Endothelial cell of umbilical vein (primary cell): ENCODE measurements around the gene FGFR3. TPM values are rescaled to one million over a fixed set of nuclear protein-coding genes. Genes with fewer than 3 reads are reported as not detected.
A peak's percentile ranks its signal among the peaks of the same experiment; 100 is the strongest.

Source experiments
- BruUV-seq: library from RNA; stranded (reverse); fragments of 400-500 nt; replicated peaks from 2 replicates; lab custom pipeline; 2021; lab: Mats Ljungman, UMichigan
- CTCF ChIA-PET: fragments of 300-600, 350-600 bp; sonication (Branson Sonifier 250); formaldehyde crosslinking; loops from one replicate; lab custom pipeline; 2021; ENCODE audit warnings: antibody characterized with exemption, inconsistent platforms; lab: Charles Lee
- POLR2A ChIA-PET: fragments of 300-600, 350-600 bp; sonication (Branson Sonifier 250); formaldehyde crosslinking; loops from one replicate; lab custom pipeline; 2021; ENCODE audit warnings: antibody characterized with exemption, inconsistent platforms; lab: Charles Lee
- DNase-seq: peaks from one replicate; pipeline ENCODE4 v3.0.0-alpha.2; 2011; ENCODE audit warnings: low read depth, low spot score
- FAIRE-seq: peaks from 2 replicates; lab custom pipeline; 2011; peaks lifted over from hg19 to GRCh38; lab: Jason Lieb, UNC
- H2AFZ ChIP-seq: 2 replicates; pipeline ENCODE4 v1.6.0; 2012; ENCODE audit warnings: low read depth, low read length, control low read depth, inconsistent platforms
- H3K27ac ChIP-seq: 2 replicates; pipeline ENCODE4 v1.5.1; 2011; ENCODE audit warnings: low read depth, mild to moderate bottlenecking, control low read depth, low read length, moderate library complexity; ENCODE audit not compliant: insufficient read depth
- H3K27me3 ChIP-seq, 2 experiments: 2 replicates each; pipeline versions ENCODE4 v1.6.0 to v1.6.1; 2011; ENCODE audit warnings: low read length in 2 of 2, mixed read lengths in 1 of 2; ENCODE audit not compliant: control insufficient read depth in 2 of 2, insufficient read depth in 2 of 2
- H3K36me3 ChIP-seq, 2 experiments: 2 replicates in 1 of 2; 3 replicates in 1 of 2; pipeline ENCODE4 v1.5.1; 2011; ENCODE audit warnings: low read length in 2 of 2, mild to moderate bottlenecking in 1 of 2, moderate library complexity in 1 of 2; ENCODE audit not compliant: control insufficient read depth in 2 of 2, insufficient read depth in 2 of 2; ENCODE audit errors: extremely low read depth in 1 of 2
- H3K4me1 ChIP-seq: 3 replicates; pipeline ENCODE4 v1.5.1; 2011; ENCODE audit warnings: mild to moderate bottlenecking, low read length; ENCODE audit not compliant: control insufficient read depth, insufficient read depth; ENCODE audit errors: extremely low read depth
- H3K4me2 ChIP-seq: 2 replicates; pipeline ENCODE4 v1.6.1; 2011; ENCODE audit warnings: low read length, control low read depth, mixed read lengths; ENCODE audit not compliant: insufficient read depth
- H3K4me3 ChIP-seq, 3 experiments: fragments of 200-600 bp in 1 of 3; sonication (generic), shearing (Covaris generic) in 1 of 3; replicated peaks in 1 of 3; 2 replicates each; pipeline ENCODE4 v1.5.1; 2011 to 2016; ENCODE audit warnings: control low read depth in 3 of 3, low read length in 3 of 3, mild to moderate bottlenecking in 2 of 3, inconsistent platforms in 1 of 3, low read depth in 1 of 3, moderate library complexity in 1 of 3; ENCODE audit not compliant: insufficient read depth in 1 of 3
- H3K79me2 ChIP-seq: 2 replicates; pipeline ENCODE4 v1.6.0; 2012; ENCODE audit warnings: low read length, inconsistent platforms; ENCODE audit not compliant: control insufficient read depth, insufficient read depth
- H3K9ac ChIP-seq: replicated peaks from 2 replicates; pipeline ENCODE3; 2011; ENCODE audit warnings: low read length, control low read depth; ENCODE audit not compliant: insufficient read depth; ENCODE audit errors: extremely low read depth
- H3K9me1 ChIP-seq: replicated peaks from 3 replicates; pipeline ENCODE4 v1.6.0; 2011; ENCODE audit warnings: mild to moderate bottlenecking, low read length; ENCODE audit not compliant: control insufficient read depth, insufficient read depth; ENCODE audit errors: extremely low read depth
- H3K9me3 ChIP-seq: replicated peaks from 2 replicates; pipeline ENCODE4 v1.5.1; 2012; ENCODE audit warnings: low read length, inconsistent platforms; ENCODE audit not compliant: control insufficient read depth, insufficient read depth
- H4K20me1 ChIP-seq: replicated peaks from 2 replicates; pipeline ENCODE3; 2011; ENCODE audit warnings: mild to moderate bottlenecking, low read length; ENCODE audit not compliant: control insufficient read depth, insufficient read depth; ENCODE audit errors: extremely low read depth
- EZH2 ChIP-seq: IDR thresholded peaks from 2 replicates; pipeline ENCODE4 v1.6.1; 2012; ENCODE audit warnings: borderline replicate concordance, low read depth, mild to moderate bottlenecking, moderate library complexity, low read length, inconsistent platforms; ENCODE audit not compliant: severe bottlenecking
- FOS ChIP-seq: IDR thresholded peaks from 2 replicates; pipeline ENCODE4 v1.6.1; 2011; ENCODE audit warnings: mild to moderate bottlenecking, low read length, moderate library complexity, borderline replicate concordance; ENCODE audit not compliant: insufficient read depth
- GATA2 ChIP-seq: IDR thresholded peaks from 2 replicates; pipeline ENCODE4 v1.7.0; 2011; ENCODE audit warnings: low read depth, mild to moderate bottlenecking, moderate library complexity, mixed read lengths, low read length; ENCODE audit not compliant: insufficient read length, insufficient read depth
- dilution Hi-C: fragments of 300-500 bp; cut with MboI; formaldehyde crosslinking; loops from one replicate; pipeline ENCODE4 v1.15.0; 2019; ENCODE audit warnings: low sequenced_read_pairs; ENCODE audit not compliant: extremely low pct_ligation_motif_present
- intact Hi-C: fragments of 100-400 bp; cut with micrococcal nuclease; formaldehyde crosslinking; loops from one replicate; pipeline ENCODE4 v1.10.0; 2022
- polyA plus RNA-seq, 4 experiments: library from polyadenylated mRNA; depleted of rRNA in 3 of 4; stranded (reverse) in 3 of 4; unstranded in 1 of 4; fragments of >200 nt; gene quantifications; 2 replicates each; pipeline versions ENCODE4 v1.2.1 to v1.2.3, GENCODE V29; 2011 to 2012; ENCODE audit warnings: missing spikeins in 1 of 4
- total RNA-seq: library from RNA; stranded (reverse); gene quantifications from 2 replicates; pipeline ENCODE4 v1.2.3, GENCODE V29; 2021

FGFR3 gene
- total and polyA plus RNA-seq, 2 donors (not counting 3 experiments of a cell fraction or from before 2014, with no cell fraction given): 0.73 to 1.2 TPM

- DNase-seq (peak; percentile 22), FAIRE-seq (no peak)
- Histone ChIP-seq H3K9me3 (no peaks in the 10 kb centered on the region), H3K27ac (no peak overlapping the region), H3K36me3 (no peaks in the 10 kb centered on the region), H3K79me2 (no peaks in the 10 kb centered on the region), H3K4me2 (peak overlapping the region; percentile 21), H3K9me1 (no peaks in the 10 kb centered on the region), H4K20me1 (no peaks in the 10 kb centered on the region), H3K9ac (no peak overlapping the region), H3K4me3 (peak overlapping the region in 1 of 3 experiments; percentile 39), H3K27me3 (peaks cover 16 to 24% of the 10 kb centered on the region in 2 experiments), H2AFZ (no peak overlapping the region), H3K4me1 (no peaks in the 10 kb centered on the region)
- POLR2A ChIA-PET: no interaction called here
- no TSS peak for BruUV-seq
- CTCF ChIA-PET: interaction anchor here (1.5 to 4.6 kb wide), 5 partner anchors 14 to 46 kb away, joined by 3 to 29 read pairs (median 5); no protein-coding TSS in a partner anchor
- TF ChIP-seq EZH2 (peak; percentile 99), GATA2 (no peak)
- dilution Hi-C loops: no loop called here
- intact Hi-C loops: loop anchor here (5.0 kb wide), 1 partner anchor 47 kb away; no protein-coding TSS in a partner anchor
These were observed 1.1 kb downstream of the FGFR3 start for GRCh38 chr4:1793940-1794808.

GRCh38 chr4:1794809-1795298 lies 1.8 kb downstream of the FGFR3 start:
- FAIRE-seq (no peak), DNase-seq (no peak)
- no peaks in the 10 kb centered on the region for H3K79me2 ChIP-seq
- no peak overlapping the region for H3K4me2 ChIP-seq
- ChIA-PET POLR2A (no interaction called here), CTCF (interaction anchor here (1.4 to 4.6 kb wide), 3 partner anchors 14 to 47 kb away, joined by 4 to 29 read pairs (median 5); no protein-coding TSS in a partner anchor)
- H3K4me3 ChIP-seq: no peak overlapping the region
- no peak overlapping the region for H3K9ac ChIP-seq
- H3K4me1 ChIP-seq: no peaks in the 10 kb centered on the region
- no peaks in the 10 kb centered on the region for H4K20me1 ChIP-seq
- H2AFZ ChIP-seq: no peak overlapping the region
- intact Hi-C loops (loop anchor here (5.0 kb wide), 1 partner anchor 48 kb away; no protein-coding TSS in a partner anchor), dilution Hi-C loops (no loop called here)
- peaks cover 16 to 24% of the 10 kb centered on the region in 2 experiments for H3K27me3 ChIP-seq
- H3K9me1 ChIP-seq: no peaks in the 10 kb centered on the region
- no peaks in the 10 kb centered on the region for H3K36me3 ChIP-seq
- H3K9me3 ChIP-seq: no peaks in the 10 kb centered on the region
- TF ChIP-seq EZH2: peak; percentile 67
- TF ChIP-seq FOS: no peak
- no TSS peak for BruUV-seq
- H3K27ac ChIP-seq: no peak overlapping the region
